H9 (cell line): ENCODE data around the gene ERCC6L2. TPM values are rescaled to one million over a fixed set of nuclear protein-coding genes. Genes with fewer than 3 reads are reported as not detected.

Experiments
- DNase-seq: peaks from one replicate; pipeline ENCODE4 v3.0.0-alpha.2; 2017
- H2AFZ ChIP-seq: one replicate; pipeline ENCODE4 v1.6.1; 2013; ENCODE audit warnings: mild to moderate bottlenecking, low read length, control low read depth, moderate library complexity
- H2AK5ac ChIP-seq: 2 replicates; pipeline ENCODE4 v1.6.1; 2013; ENCODE audit warnings: low read length, control low read depth, mixed read lengths; ENCODE audit not compliant: insufficient read length
- H2BK120ac ChIP-seq: one replicate; pipeline ENCODE4 v1.6.1; 2013; ENCODE audit warnings: low read depth, mild to moderate bottlenecking, low read length, control low read depth, inconsistent platforms; ENCODE audit not compliant: poor library complexity, severe bottlenecking
- H2BK12ac ChIP-seq: 2 replicates; pipeline ENCODE4 v1.6.1; 2013; ENCODE audit warnings: low read length, control low read depth, mixed read lengths, low read depth; ENCODE audit not compliant: insufficient read length
- H2BK15ac ChIP-seq: 2 replicates; pipeline ENCODE4 v1.6.1; 2013; ENCODE audit warnings: low read depth, low read length, control low read depth
- H2BK20ac ChIP-seq: one replicate; pipeline ENCODE4 v1.6.1; 2013; ENCODE audit warnings: low read depth, mild to moderate bottlenecking, low read length, control low read depth, inconsistent platforms; ENCODE audit not compliant: poor library complexity, severe bottlenecking
- H2BK5ac ChIP-seq: 2 replicates; pipeline ENCODE4 v1.6.1; 2013; ENCODE audit warnings: low read length, control low read depth, mixed read lengths; ENCODE audit not compliant: insufficient read length
- H3K14ac ChIP-seq: 2 replicates; pipeline ENCODE4 v1.6.1; 2013; ENCODE audit warnings: low read length, control low read depth; ENCODE audit not compliant: insufficient read depth
- H3K18ac ChIP-seq: 2 replicates; pipeline ENCODE4 v1.6.1; 2013; ENCODE audit warnings: low read depth, mild to moderate bottlenecking, mixed read lengths, low read length, control low read depth; ENCODE audit not compliant: insufficient read length
- H3K23ac ChIP-seq: 2 replicates; pipeline ENCODE4 v1.6.1; 2013; ENCODE audit warnings: low read length, control low read depth, mixed read lengths, low read depth; ENCODE audit not compliant: insufficient read length
- H3K23me2 ChIP-seq: 2 replicates; pipeline ENCODE4 v1.6.1; 2013; ENCODE audit warnings: low read depth, mild to moderate bottlenecking, mixed read lengths, low read length, control low read depth; ENCODE audit not compliant: insufficient read length, poor library complexity, severe bottlenecking
- H3K27ac ChIP-seq: 2 replicates; pipeline ENCODE4 v1.5.1; 2013; ENCODE audit warnings: low read length, control low read depth, mixed read lengths, low read depth; ENCODE audit not compliant: insufficient read length
- H3K27me3 ChIP-seq: 2 replicates; pipeline ENCODE4 v1.6.1; 2013; ENCODE audit warnings: low read length, control low read depth, inconsistent platforms; ENCODE audit not compliant: insufficient read depth
- H3K4ac ChIP-seq: 2 replicates; pipeline ENCODE4 v1.6.1; 2013; ENCODE audit warnings: low read depth, mild to moderate bottlenecking, control low read depth, inconsistent platforms, low read length, moderate library complexity
- H3K4me1 ChIP-seq: 2 replicates; pipeline ENCODE4 v1.6.1; 2013; ENCODE audit warnings: low read length, control low read depth, inconsistent platforms; ENCODE audit not compliant: insufficient read depth
- H3K4me2 ChIP-seq: 2 replicates; pipeline ENCODE4 v1.6.1; 2013; ENCODE audit warnings: low read length, control low read depth, mixed read lengths; ENCODE audit not compliant: insufficient read length, insufficient read depth
- H3K56ac ChIP-seq: 2 replicates; pipeline ENCODE4 v1.6.1; 2013; ENCODE audit warnings: low read depth, mild to moderate bottlenecking, mixed read lengths, low read length, control low read depth; ENCODE audit not compliant: insufficient read length
- H3K79me1 ChIP-seq: 2 replicates; pipeline ENCODE4 v1.6.1; 2013; ENCODE audit warnings: low read depth, mild to moderate bottlenecking, moderate library complexity, low read length, control low read depth, inconsistent platforms; ENCODE audit not compliant: insufficient read depth, poor library complexity, severe bottlenecking
- H3K79me2 ChIP-seq: 2 replicates; pipeline ENCODE4 v1.6.1; 2013; ENCODE audit warnings: low read length, control low read depth, inconsistent platforms; ENCODE audit not compliant: insufficient read depth
- H3K9ac ChIP-seq: 2 replicates; pipeline ENCODE4 v1.6.1; 2013; ENCODE audit warnings: low read length, control low read depth, mixed read lengths; ENCODE audit not compliant: insufficient read length; ENCODE audit errors: extremely low read depth
- H3K9me3 ChIP-seq: one replicate; pipeline ENCODE4 v1.6.1; 2013; ENCODE audit warnings: low read depth, low read length, inconsistent platforms; ENCODE audit not compliant: control insufficient read depth
- H3T11ph ChIP-seq: one replicate; pipeline ENCODE4 v1.6.1; 2013; ENCODE audit warnings: mild to moderate bottlenecking, low read length, control low read depth, inconsistent platforms
- H4K20me1 ChIP-seq: one replicate; pipeline ENCODE4 v1.6.1; 2013; ENCODE audit not compliant: control insufficient read depth, insufficient read length, insufficient read depth
- H4K5ac ChIP-seq: 2 replicates; pipeline ENCODE4 v1.6.1; 2013; ENCODE audit warnings: low read depth, mild to moderate bottlenecking, mixed read lengths, low read length, control low read depth; ENCODE audit not compliant: insufficient read length
- H4K8ac ChIP-seq: replicated peaks from 2 replicates; pipeline ENCODE4 v1.6.1; 2013; ENCODE audit warnings: low read length, control low read depth, mixed read lengths, low read depth; ENCODE audit not compliant: insufficient read length
- H4K91ac ChIP-seq: 2 replicates; pipeline ENCODE4 v1.6.1; 2013; ENCODE audit warnings: low read depth, mild to moderate bottlenecking, moderate library complexity, mixed read lengths, low read length, control low read depth; ENCODE audit not compliant: insufficient read length
- H3K27ac Mint-ChIP-seq, 3 experiments: 2 replicates in 2 of 3; 3 replicates in 1 of 3; pipeline ENCODE4 v1.8.0; 2020 to 2021; ENCODE audit warnings: mixed read lengths in 3 of 3, mild to moderate bottlenecking in 1 of 3, moderate library complexity in 1 of 3
- H3K27me3 Mint-ChIP-seq: 2 replicates; pipeline ENCODE4 v1.8.0; 2021; ENCODE audit warnings: low read depth, mild to moderate bottlenecking, moderate library complexity, mixed read lengths
- H3K36me3 Mint-ChIP-seq, 3 experiments: 2 replicates in 2 of 3; 3 replicates in 1 of 3; pipeline ENCODE4 v1.8.0; 2020 to 2021; ENCODE audit warnings: low read depth in 3 of 3, mixed read lengths in 3 of 3; ENCODE audit not compliant: insufficient read depth in 1 of 3
- H3K4me1 Mint-ChIP-seq, 2 experiments: 2 replicates each; pipeline ENCODE4 v1.8.0; 2020; ENCODE audit warnings: mixed read lengths in 2 of 2
- H3K4me3 Mint-ChIP-seq, 2 experiments: 2 replicates in 1 of 2; 3 replicates in 1 of 2; pipeline ENCODE4 v1.8.0; 2020 to 2021; ENCODE audit warnings: mild to moderate bottlenecking in 2 of 2, mixed read lengths in 2 of 2, moderate library complexity in 1 of 2
- H3K9me3 Mint-ChIP-seq, 2 experiments: 2 replicates in 1 of 2; 3 replicates in 1 of 2; pipeline ENCODE4 v1.8.0; 2020; ENCODE audit warnings: mild to moderate bottlenecking in 2 of 2, mixed read lengths in 2 of 2, moderate library complexity in 1 of 2
- WGBS: extraction: QIAGEN DNeasy Blood & Tissue Kit; methylation state at CpG from one replicate; pipeline ENCODE4 v1.1.7; 2013; ENCODE audit warnings: missing lambda C conversion rate, low lambda C conversion rate, mixed read lengths; ENCODE audit not compliant: insufficient read length; ENCODE audit errors: extremely low coverage; 5-methylcytosine and 5-hydroxymethylcytosine counted together
- total RNA-seq: library from RNA; stranded (reverse); gene quantifications from 2 replicates; pipeline ENCODE4 v1.2.1, GENCODE V29; 2021
- TF ChIP-seq, protein P1 (sequence below): fragments of 200-600 bp; sonication (generic); conservative IDR thresholded peaks from 3 replicates; pipeline ENCODE4 v1.8.0; 2021; ENCODE audit warnings: antibody characterized with exemption, mild to moderate bottlenecking

Gene ERCC6L2
- total RNA-seq, 1 experiment from 2014 or later: 57.7 TPM

GRCh38 chr9:95834281-95834907 is 41.1 kb upstream of the ERCC6L2 start:
- TF ChIP-seq, protein P1, sequence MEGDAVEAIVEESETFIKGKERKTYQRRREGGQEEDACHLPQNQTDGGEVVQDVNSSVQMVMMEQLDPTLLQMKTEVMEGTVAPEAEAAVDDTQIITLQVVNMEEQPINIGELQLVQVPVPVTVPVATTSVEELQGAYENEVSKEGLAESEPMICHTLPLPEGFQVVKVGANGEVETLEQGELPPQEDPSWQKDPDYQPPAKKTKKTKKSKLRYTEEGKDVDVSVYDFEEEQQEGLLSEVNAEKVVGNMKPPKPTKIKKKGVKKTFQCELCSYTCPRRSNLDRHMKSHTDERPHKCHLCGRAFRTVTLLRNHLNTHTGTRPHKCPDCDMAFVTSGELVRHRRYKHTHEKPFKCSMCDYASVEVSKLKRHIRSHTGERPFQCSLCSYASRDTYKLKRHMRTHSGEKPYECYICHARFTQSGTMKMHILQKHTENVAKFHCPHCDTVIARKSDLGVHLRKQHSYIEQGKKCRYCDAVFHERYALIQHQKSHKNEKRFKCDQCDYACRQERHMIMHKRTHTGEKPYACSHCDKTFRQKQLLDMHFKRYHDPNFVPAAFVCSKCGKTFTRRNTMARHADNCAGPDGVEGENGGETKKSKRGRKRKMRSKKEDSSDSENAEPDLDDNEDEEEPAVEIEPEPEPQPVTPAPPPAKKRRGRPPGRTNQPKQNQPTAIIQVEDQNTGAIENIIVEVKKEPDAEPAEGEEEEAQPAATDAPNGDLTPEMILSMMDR: no peak
- H3K27ac ChIP-seq: no peak overlapping the region
- no peak overlapping the region for H3K9ac ChIP-seq

More at GRCh38 chr9:95834281-95834907, 41.1 kb upstream of the ERCC6L2 start:
- Histone ChIP-seq H2BK12ac (no peak overlapping the region), H3K79me1 (no peaks in the 10 kb centered on the region), H2AK5ac (no peak overlapping the region), H3T11ph (no peak overlapping the region), H3K4me2 (no peak overlapping the region), H3K27me3 (no peaks in the 10 kb centered on the region), H2BK120ac (no peak overlapping the region), H3K56ac (no peak overlapping the region), H4K8ac (no peak overlapping the region), H3K9me3 (no peaks in the 10 kb centered on the region), H2BK15ac (no peak overlapping the region), H3K4me1 (no peaks in the 10 kb centered on the region), H3K23me2 (no peaks in the 10 kb centered on the region), H3K79me2 (no peaks in the 10 kb centered on the region), H3K23ac (no peak overlapping the region), H2BK5ac (no peak overlapping the region), H3K4ac (no peak overlapping the region), H4K5ac (no peak overlapping the region), H4K91ac (no peak overlapping the region), H3K14ac (no peak overlapping the region), H2BK20ac (no peak overlapping the region), H4K20me1 (no peaks in the 10 kb centered on the region), H3K18ac (no peak overlapping the region), H2AFZ (no peak overlapping the region)
- DNase-seq: no peak
- WGBS: no CpG with 5 or more reads among the region's 3 CpGs
- H3K27me3 Mint-ChIP-seq: peaks cover 2% of the 10 kb centered on the region
- no peak overlapping the region for H3K27ac Mint-ChIP-seq
- H3K4me1 Mint-ChIP-seq: no peaks in the 10 kb centered on the region; a peak in 1 of 4 replicates
- no peaks in the 10 kb centered on the region for H3K9me3 Mint-ChIP-seq
- no peak overlapping the region for H3K4me3 Mint-ChIP-seq
- H3K36me3 Mint-ChIP-seq: no peaks in the 10 kb centered on the region
